GM12891 (cell line): ENCODE measurements around the gene RPN2.

ENCODE experiments used
- POLR2A ChIP-seq: IDR thresholded peaks from 2 replicates; pipeline ENCODE4 v1.6.1; 2011; ENCODE audit warnings: low read depth, low read length, control low read depth
- POU2F2 ChIP-seq: IDR thresholded peaks from 2 replicates; pipeline ENCODE4 v1.6.1; 2011; ENCODE audit warnings: low read depth, mild to moderate bottlenecking, control low read depth, low read length, moderate library complexity
- SPI1 ChIP-seq: IDR thresholded peaks from 2 replicates; pipeline ENCODE4 v1.6.1; 2011; ENCODE audit warnings: low read depth, low read length, control low read depth

- TF ChIP-seq POLR2A (no peak), SPI1 (no peak), POU2F2 (no peak)
Observed at GRCh38 chr20:37194621-37195417, 15.7 kb downstream of the RPN2 start.
